A549 (cell line): ENCODE results near the gene PPL. TPM values are rescaled to one million over a fixed set of nuclear protein-coding genes. Genes with fewer than 3 reads are reported as not detected.

Source experiments
- ATAC-seq, 2 experiments: fragments of 200-7000 bp in 1 of 2; fragments of >200 bp in 1 of 2; cut with Nextera tagmentation in 1 of 2; cut with Tn5 transposase in 1 of 2; 3 replicates each; pipeline versions ENCODE4 v1.8.0 to v1.9.1; 2018 to 2020; ENCODE audit warnings: mild to moderate bottlenecking in 1 of 2, moderate library complexity in 1 of 2
- CTCF ChIA-PET: fragments of 300-600 bp; sonication (Branson Sonifier 250); formaldehyde crosslinking; extraction: SDS; loops from one replicate; lab custom pipeline; 2021; ENCODE audit warnings: antibody characterized with exemption, inconsistent platforms; lab: Yijun Ruan, JAX
- POLR2A ChIA-PET: fragments of 350-600 bp; formaldehyde crosslinking; extraction: SDS; loops from one replicate; lab custom pipeline; 2021; ENCODE audit warnings: antibody characterized with exemption, inconsistent platforms; lab: Yijun Ruan, JAX
- DNase-seq, 2 experiments: peaks; one replicate each; pipeline versions ENCODE4 v3.0.0 to v3.0.0-alpha.2; 2011 to 2016; ENCODE audit warnings: low read depth in 1 of 2, low spot score in 1 of 2
- FAIRE-seq: peaks from 2 replicates; lab custom pipeline; 2011; peaks lifted over from hg19 to GRCh38; lab: Jason Lieb, UNC
- H3K27ac ChIP-seq, 2 experiments: fragments of >200 bp; sonication (Bioruptor Twin); formaldehyde crosslinking; 3 replicates each; pipeline ENCODE4 v1.5.1; 2016 to 2017
- H3K4me1 ChIP-seq: fragments of >200 bp; sonication (Bioruptor Twin); formaldehyde crosslinking; 3 replicates; pipeline ENCODE4 v1.6.1; 2016
- H3K4me2 ChIP-seq: fragments of >200 bp; sonication (Bioruptor Twin); formaldehyde crosslinking; 3 replicates; pipeline ENCODE4 v1.6.1; 2016
- H3K4me3 ChIP-seq: fragments of >200 bp; sonication (Bioruptor Twin); formaldehyde crosslinking; 3 replicates; pipeline ENCODE4 v1.5.1; 2016
- H3K9me3 ChIP-seq: fragments of >200 bp; sonication (Bioruptor Twin); formaldehyde crosslinking; 3 replicates; pipeline ENCODE4 v1.6.1; 2016
- BCL3 ChIP-seq: fragments of >200 bp; sonication (Bioruptor Twin); formaldehyde crosslinking; IDR thresholded peaks from 3 replicates; pipeline ENCODE4 v1.6.1; 2016
- BHLHE40 ChIP-seq: IDR thresholded peaks from 2 replicates; pipeline ENCODE4 v1.6.1; 2012; ENCODE audit warnings: low read depth, low read length, inconsistent platforms
- CBX8 ChIP-seq: fragments of 200-600 bp; sonication (generic); IDR thresholded peaks from 2 replicates; pipeline ENCODE4 v1.6.1; 2016
- CEBPB ChIP-seq, 2 experiments: fragments of >200 bp in 1 of 2; sonication (Bioruptor Twin) in 1 of 2; formaldehyde crosslinking in 1 of 2; IDR thresholded peaks; 2 replicates each; pipeline ENCODE4 v1.6.1; 2012 to 2016
- CHD4 ChIP-seq: fragments of 200-600 bp; sonication (generic); IDR thresholded peaks from 2 replicates; pipeline ENCODE4 v1.6.1; 2016; ENCODE audit warnings: antibody characterized with exemption, mild to moderate bottlenecking, borderline replicate concordance
- EHF ChIP-seq: fragments of 250-450 bp; sonication (Bioruptor Pico); IDR thresholded peaks from 2 replicates; pipeline ENCODE4 v1.5.0; 2020; ENCODE audit warnings: mild to moderate bottlenecking
- EHMT2 ChIP-seq: fragments of 200-600 bp; sonication (generic); IDR thresholded peaks from 2 replicates; pipeline ENCODE4 v1.6.1; 2016; ENCODE audit warnings: antibody characterized with exemption, low read depth, mild to moderate bottlenecking, moderate library complexity
- EP300 ChIP-seq, 2 experiments: fragments of >200 bp; sonication (Bioruptor Twin); formaldehyde crosslinking; IDR thresholded peaks; 2 replicates in 1 of 2; 3 replicates in 1 of 2; pipeline ENCODE4 v1.6.1; 2016 to 2017
- FOSL2 ChIP-seq, 2 experiments: fragments of 450-650 bp in 1 of 2; fragments of >200 bp in 1 of 2; sonication (Bioruptor Twin) in 1 of 2; formaldehyde crosslinking; IDR thresholded peaks; 2 replicates each; pipeline versions ENCODE4 v1.5.0 to v1.6.1; 2016 to 2020; ENCODE audit warnings: mild to moderate bottlenecking in 1 of 2, moderate library complexity in 1 of 2
- GATA3 ChIP-seq: IDR thresholded peaks from 2 replicates; pipeline ENCODE4 v1.6.1; 2012; ENCODE audit warnings: borderline replicate concordance
- HOXB13 ChIP-seq: fragments of 250-450 bp; sonication (Bioruptor Pico); IDR thresholded peaks from 2 replicates; pipeline ENCODE4 v1.5.0; 2020; ENCODE audit warnings: low read depth, mild to moderate bottlenecking, moderate library complexity
- JUN ChIP-seq, 2 experiments: fragments of >200 bp; sonication (Bioruptor Twin); formaldehyde crosslinking; IDR thresholded peaks; 2 replicates in 1 of 2; 3 replicates in 1 of 2; pipeline ENCODE4 v1.6.1; 2016 to 2017
- JUNB ChIP-seq: fragments of >200 bp; sonication (Bioruptor Twin); formaldehyde crosslinking; IDR thresholded peaks from 2 replicates; pipeline ENCODE4 v1.6.1; 2016
- KDM1A ChIP-seq: fragments of 200-600 bp; sonication (generic); IDR thresholded peaks from 2 replicates; pipeline ENCODE4 v1.6.1; 2016; ENCODE audit warnings: low read depth, mild to moderate bottlenecking
- MAX ChIP-seq: IDR thresholded peaks from 2 replicates; pipeline ENCODE4 v1.6.1; 2012
- MYC ChIP-seq: IDR thresholded peaks from 2 replicates; pipeline ENCODE4 v1.6.1; 2012; ENCODE audit warnings: mild to moderate bottlenecking, inconsistent platforms, low read length, improper control_type of control experiment, borderline replicate concordance
- POLR2AphosphoS2 ChIP-seq: conservative IDR thresholded peaks from 2 replicates; pipeline ENCODE4 v1.6.1; 2012; ENCODE audit warnings: low read length, improper control_type of control experiment, inconsistent platforms
- RAD21 ChIP-seq, 2 experiments: fragments of >200 bp in 1 of 2; sonication (Bioruptor Twin) in 1 of 2; formaldehyde crosslinking in 1 of 2; IDR thresholded peaks in 1 of 2; conservative IDR thresholded peaks in 1 of 2; 2 replicates in 1 of 2; 3 replicates in 1 of 2; pipeline ENCODE4 v1.6.1; 2012 to 2018; ENCODE audit warnings: inconsistent platforms in 1 of 2
- SMC3 ChIP-seq: fragments of >200 bp; sonication (Bioruptor Twin); formaldehyde crosslinking; IDR thresholded peaks from 3 replicates; pipeline ENCODE4 v1.6.1; 2018; ENCODE audit warnings: inconsistent platforms
- TP53 ChIP-seq: fragments of 250-450 bp; sonication (Bioruptor Pico); IDR thresholded peaks from 2 replicates; pipeline ENCODE4 v1.5.0; 2021; ENCODE audit warnings: mild to moderate bottlenecking, moderate library complexity
- USF2 ChIP-seq: fragments of 450-650 bp; IDR thresholded peaks from 2 replicates; pipeline ENCODE4 v1.6.1; 2014; ENCODE audit warnings: antibody characterized with exemption
- ZC3H11A ChIP-seq: fragments of 450-650 bp; IDR thresholded peaks from 2 replicates; pipeline ENCODE4 v1.6.1; 2014; ENCODE audit warnings: antibody characterized with exemption, mild to moderate bottlenecking
- WGBS: methylation state at CpG from one replicate; pipeline ENCODE4 v1.1.6; 2017; ENCODE audit errors: missing lambda C conversion rate; 5-methylcytosine and 5-hydroxymethylcytosine counted together
- polyA plus RNA-seq, 4 experiments: library from polyadenylated mRNA; depleted of rRNA in 3 of 4; stranded (reverse); fragments of >200 nt; fragmentation: RNase III in 1 of 4; extraction: RNeasy Plus Mini Kit Qiagen cat#74134 plus additional on column Dnase treatment in 1 of 4; gene quantifications; 2 replicates in 3 of 4; 3 replicates in 1 of 4; pipeline ENCODE4 v1.2.3, GENCODE V29; 2011 to 2017
- TF ChIP-seq, protein P1 (sequence below): IDR thresholded peaks from 2 replicates; pipeline ENCODE4 v1.6.1; 2012
- TF ChIP-seq, protein P2 (sequence below): IDR thresholded peaks from 2 replicates; pipeline ENCODE4 v1.6.1; 2012; ENCODE audit warnings: low read depth, borderline replicate concordance
- TF ChIP-seq, protein P3 (sequence below): fragments of >200 bp; sonication (Bioruptor Twin); formaldehyde crosslinking; IDR thresholded peaks from 2 replicates; pipeline ENCODE4 v1.6.1; 2016

The PPL gene
- polyA plus RNA-seq, 2 of the 4 experiments (the other 2 are of a cell fraction), result 1.8 to 2.6 TPM

DNA sequence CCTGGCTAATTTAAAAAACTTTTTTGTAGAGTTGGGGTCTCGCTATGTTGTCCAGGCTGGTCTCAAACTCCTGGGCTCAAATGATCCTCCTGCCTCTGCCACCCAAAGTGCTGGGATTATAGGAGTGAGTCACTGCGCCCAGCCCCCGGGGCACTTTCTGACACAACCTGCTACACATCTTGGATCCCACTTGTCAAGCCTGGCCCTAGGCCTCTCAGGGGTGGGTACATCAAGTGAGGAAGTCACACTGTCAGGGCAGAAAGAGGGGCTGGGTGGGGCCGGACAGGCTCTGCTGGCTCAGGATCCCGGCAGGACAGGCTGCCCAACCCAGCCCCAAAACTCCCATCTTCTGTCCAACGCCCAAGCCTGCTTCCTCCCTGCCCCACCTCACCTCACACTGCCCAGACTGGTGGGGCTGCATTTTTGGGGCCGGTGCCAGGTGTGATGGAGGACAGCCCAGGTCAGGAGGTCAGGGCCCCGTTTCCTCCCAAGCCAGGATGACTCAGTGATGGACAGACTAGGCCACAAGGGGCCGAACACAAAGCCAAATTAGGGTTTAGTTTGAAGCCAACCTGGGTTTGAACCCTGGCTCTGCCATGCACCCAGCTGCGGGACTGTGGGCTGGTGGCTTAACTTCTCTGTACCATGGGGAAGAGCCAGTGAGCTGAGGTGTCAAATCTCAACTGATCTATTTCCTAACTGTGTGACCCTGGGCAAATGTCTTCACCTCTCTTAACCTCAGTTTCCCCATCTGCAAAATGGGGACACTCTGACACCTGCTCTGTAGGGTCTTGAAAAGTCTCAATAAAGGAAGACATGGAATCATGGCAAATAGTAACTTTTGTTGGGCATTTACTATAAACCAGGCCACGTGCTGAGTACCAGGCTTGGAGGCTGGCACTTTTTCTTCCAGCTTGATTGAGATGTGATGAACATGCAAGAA lies 8.9 kb upstream of the PPL start:
- CTCF ChIA-PET, result interaction anchor here (0.6 to 2.9 kb wide), 5 partner anchors 10 to 81 kb away, joined by 3 to 21 read pairs (median 7); no protein-coding TSS in a partner anchor
- ATAC-seq, result peak; percentile 16 to 32; a peak in 3 of 6 replicates
- POLR2A ChIA-PET, result interaction anchor here (1.4 kb wide), 1 partner anchor 211 kb away, joined by 9 read pairs; the partner anchor contains the start of genes ANKS3 and DNAAF8
- peak; percentile 74 for DNase-seq
- no peak for FAIRE-seq
- Histone ChIP-seq H3K27ac (peak overlapping the region; percentile 88 to 92), H3K4me2 (peak overlapping the region; percentile 78), H3K4me1 (peaks cover 52% of the 10 kb centered on the region), H3K9me3 (no peaks in the 10 kb centered on the region), H3K4me3 (no peak overlapping the region)
- TF ChIP-seq KDM1A, result 0 out of 2 replicates have a peak, but pooled peaks have one; percentile 60
- TF ChIP-seq POLR2AphosphoS2, result no peak
- 0 out of 2 replicates have a peak, but pooled peaks have one; percentile 31 for TF ChIP-seq MAX
- TF ChIP-seq TP53 (CRISPR knock-in tag), result no peak
- TF ChIP-seq FOSL2 (IDR thresholded peaks at IDR 0.05), result peak; percentile 50
- TF ChIP-seq FOSL2 (CRISPR knock-in tag; IDR thresholded peaks at IDR 0.05), result peak; percentile 62
- no peak for TF ChIP-seq USF2
- no peak for TF ChIP-seq BHLHE40
- TF ChIP-seq JUNB, result peak; percentile 39
- TF ChIP-seq EHF, result no peak
- no peak for TF ChIP-seq GATA3
- no peak for TF ChIP-seq CEBPB (IDR thresholded peaks at IDR 0.05)
- WGBS, result 26% methylated on average over 8 of the region's 11 CpGs

DNA sequence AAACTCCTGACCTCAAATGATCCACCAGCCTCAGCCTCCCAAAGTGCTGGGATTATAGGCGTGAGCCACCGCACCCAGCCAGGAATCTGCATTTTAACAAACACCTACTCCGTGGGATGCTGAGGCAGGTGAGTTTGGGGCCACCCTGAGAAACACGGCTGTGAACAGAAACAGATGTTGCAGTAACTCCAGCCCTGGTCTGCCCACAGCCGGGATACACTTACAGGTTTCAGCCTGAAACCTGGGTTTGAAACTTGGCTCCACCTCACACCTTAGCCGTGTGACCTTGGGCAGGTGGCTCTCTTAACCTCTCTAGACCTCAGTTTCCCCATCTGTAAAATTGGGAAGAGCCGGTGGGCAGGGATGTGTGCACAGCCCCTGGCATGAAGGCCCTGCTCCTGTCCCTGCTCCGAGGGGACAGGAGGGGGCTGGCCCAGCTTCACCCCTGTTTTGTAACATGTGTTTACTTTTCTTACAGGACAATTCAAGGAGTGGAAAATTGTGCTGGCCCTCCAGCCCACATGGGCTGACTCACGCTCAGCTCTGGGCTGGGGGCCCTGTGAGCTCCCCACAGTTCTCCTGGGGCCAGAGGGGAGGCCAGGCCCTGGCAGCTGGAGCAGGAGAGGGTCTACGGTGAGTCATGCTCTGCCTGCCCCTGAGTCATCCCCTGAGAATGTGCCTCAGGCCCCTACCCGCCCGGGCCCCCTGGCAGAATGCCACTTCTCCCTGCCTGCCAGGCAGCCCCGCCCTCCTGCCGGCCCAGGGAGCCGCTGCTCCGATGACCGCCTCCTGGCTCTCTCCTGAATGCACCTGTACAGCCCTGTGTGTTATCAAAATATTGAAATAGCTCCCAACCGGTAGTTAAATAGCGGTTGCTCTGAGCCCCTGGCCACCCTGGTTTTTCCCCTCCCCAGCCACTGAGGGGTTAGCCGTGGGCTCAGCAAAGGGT lies 7.7 kb upstream of the PPL start:
- POLR2A ChIA-PET, result interaction anchor here (0.7 to 1.4 kb wide), 4 partner anchors 33 to 251 kb away, joined by 3 to 9 read pairs (median 5); partner anchors contain the start of genes ANKS3 and DNAAF8
- DNase-seq (peak; percentile 89 to 94), FAIRE-seq (no peak), ATAC-seq (peak; percentile 77 to 86)
- peak overlapping the region; percentile 78 for H3K4me2 ChIP-seq
- H3K27ac ChIP-seq, result peak overlapping the region; percentile 88 to 92
- CTCF ChIA-PET, result interaction anchor here (0.6 to 1.8 kb wide), 4 partner anchors 9 to 116 kb away, joined by 3 to 10 read pairs (median 6); no protein-coding TSS in a partner anchor
- 14% methylated on average over 12 of the region's 20 CpGs for WGBS
- no peak overlapping the region for H3K4me3 ChIP-seq
- no peaks in the 10 kb centered on the region for H3K9me3 ChIP-seq
- H3K4me1 ChIP-seq, result peaks cover 59% of the 10 kb centered on the region
- peak; percentile 57 to 76; a peak in 2 of 5 replicates for TF ChIP-seq EP300 (IDR thresholded peaks at IDR 0.05)
- TF ChIP-seq, protein P1, sequence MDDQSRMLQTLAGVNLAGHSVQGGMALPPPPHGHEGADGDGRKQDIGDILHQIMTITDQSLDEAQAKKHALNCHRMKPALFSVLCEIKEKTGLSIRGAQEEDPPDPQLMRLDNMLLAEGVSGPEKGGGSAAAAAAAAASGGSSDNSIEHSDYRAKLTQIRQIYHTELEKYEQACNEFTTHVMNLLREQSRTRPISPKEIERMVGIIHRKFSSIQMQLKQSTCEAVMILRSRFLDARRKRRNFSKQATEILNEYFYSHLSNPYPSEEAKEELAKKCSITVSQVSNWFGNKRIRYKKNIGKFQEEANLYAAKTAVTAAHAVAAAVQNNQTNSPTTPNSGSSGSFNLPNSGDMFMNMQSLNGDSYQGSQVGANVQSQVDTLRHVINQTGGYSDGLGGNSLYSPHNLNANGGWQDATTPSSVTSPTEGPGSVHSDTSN, result peak; percentile 86
- TF ChIP-seq MYC, result peak; percentile 48; the same call in 1 of the 2 replicates
- no peak for TF ChIP-seq EHMT2
- TF ChIP-seq, protein P2, sequence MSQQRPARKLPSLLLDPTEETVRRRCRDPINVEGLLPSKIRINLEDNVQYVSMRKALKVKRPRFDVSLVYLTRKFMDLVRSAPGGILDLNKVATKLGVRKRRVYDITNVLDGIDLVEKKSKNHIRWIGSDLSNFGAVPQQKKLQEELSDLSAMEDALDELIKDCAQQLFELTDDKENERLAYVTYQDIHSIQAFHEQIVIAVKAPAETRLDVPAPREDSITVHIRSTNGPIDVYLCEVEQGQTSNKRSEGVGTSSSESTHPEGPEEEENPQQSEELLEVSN, result peak; percentile 42; the same call in 1 of the 2 replicates
- TF ChIP-seq BHLHE40, result no peak
- peak; percentile 99 for TF ChIP-seq FOSL2 (IDR thresholded peaks at IDR 0.05)
- TF ChIP-seq FOSL2 (CRISPR knock-in tag; IDR thresholded peaks at IDR 0.05), result peak; percentile 100
- TF ChIP-seq GATA3, result peak; percentile 90
- TF ChIP-seq CEBPB (IDR thresholded peaks at IDR 0.05), result peak; percentile 51 to 85; a peak in 2 of 4 replicates
- peak; percentile 94 for TF ChIP-seq JUN (IDR thresholded peaks at IDR 0.05)
- no peak for TF ChIP-seq CBX8
- TF ChIP-seq RAD21 (conservative IDR thresholded peaks at IDR 0.05 in 1 of 2, IDR thresholded peaks at IDR 0.05 in 1 of 2), result peak; percentile 16 to 53; a peak in 2 of 5 replicates
- no peak for TF ChIP-seq ZC3H11A
- peak; percentile 25; the same call in 1 of the 2 replicates for TF ChIP-seq CHD4
- TF ChIP-seq JUNB, result peak; percentile 99
- peak; percentile 93 for TF ChIP-seq MAX
- TF ChIP-seq HOXB13 (CRISPR knock-in tag), result no peak
- peak; percentile 36; the same call in 2 of the 3 replicates for TF ChIP-seq SMC3
- TF ChIP-seq BCL3, result peak; percentile 91; the same call in 2 of the 3 replicates
- TF ChIP-seq, protein P3, sequence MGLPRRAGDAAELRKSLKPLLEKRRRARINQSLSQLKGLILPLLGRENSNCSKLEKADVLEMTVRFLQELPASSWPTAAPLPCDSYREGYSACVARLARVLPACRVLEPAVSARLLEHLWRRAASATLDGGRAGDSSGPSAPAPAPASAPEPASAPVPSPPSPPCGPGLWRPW, result peak; percentile 37; the same call in 1 of the 2 replicates
